LNCaP clone FGC (cell line): ENCODE data around the gene TENM4.

Experiments
- DNase-seq: peaks from one replicate; pipeline ENCODE4 v3.0.0-alpha.2; 2011; ENCODE audit warnings: low read depth
- H3K4me3 ChIP-seq: 2 replicates; pipeline ENCODE4 v1.5.1; 2011; ENCODE audit warnings: mild to moderate bottlenecking, low read depth, low read length, control low read depth
- CTCF ChIP-seq: IDR thresholded peaks from 2 replicates; pipeline ENCODE4 v1.5.1; 2012; ENCODE audit warnings: mild to moderate bottlenecking; ENCODE audit not compliant: control insufficient read depth, insufficient read depth; ENCODE audit errors: extremely low read depth

Gene TENM4

GRCh38 chr11:79030448-79030847, 410.4 kb downstream of the TENM4 start:
- no peak overlapping the region for H3K4me3 ChIP-seq
- TF ChIP-seq CTCF, result no peak
- no peak for DNase-seq

GRCh38 chr11:79028225-79028624, 412.6 kb downstream of the TENM4 start:
- DNase-seq, result no peak
- no peak overlapping the region for H3K4me3 ChIP-seq
- no peak for TF ChIP-seq CTCF

GRCh38 chr11:79026803-79027445, 413.9 kb downstream of the TENM4 start:
- no peak for TF ChIP-seq CTCF
- no peak for DNase-seq
- no peak overlapping the region for H3K4me3 ChIP-seq

GRCh38 chr11:79025622-79026021, 415.2 kb downstream of the TENM4 start:
- H3K4me3 ChIP-seq, result no peak overlapping the region
- DNase-seq, result no peak
- no peak for TF ChIP-seq CTCF

GRCh38 chr11:79025097-79025496, 415.7 kb downstream of the TENM4 start:
- H3K4me3 ChIP-seq, result no peak overlapping the region
- TF ChIP-seq CTCF, result no peak
- no peak for DNase-seq

GRCh38 chr11:79022265-79022664, 418.6 kb downstream of the TENM4 start:
- DNase-seq, result no peak
- TF ChIP-seq CTCF, result no peak

GRCh38 chr11:79021601-79022000, 419.2 kb downstream of the TENM4 start:
- no peak for DNase-seq
- no peak for TF ChIP-seq CTCF
- H3K4me3 ChIP-seq, result no peak overlapping the region

More at GRCh38 chr11:79022265-79022664, 418.6 kb downstream of the TENM4 start:
- no peak overlapping the region for H3K4me3 ChIP-seq
